ENCODE measurements around the gene MIER2. TPM values are rescaled to one million over a fixed set of nuclear protein-coding genes. Genes with fewer than 3 reads are reported as not detected.

MIER2 gene
- total RNA-seq, 2 donors from 2014 or later: 18.2 to 25.0 TPM

- intact Hi-C loops (cut with DNase I): no loop called here
- no peak for ATAC-seq
- no peak for DNase-seq
Measured at GRCh38 chr19:339262-339887, 5.2 kb downstream of the MIER2 start.

GRCh38 chr19:338421-338820 lies 6.2 kb downstream of the MIER2 start:
- intact Hi-C loops (cut with DNase I): no loop called here
- DNase-seq: no peak
- ATAC-seq: no peak

- ATAC-seq (peak; percentile 54 to 92), DNase-seq (no peak)
- intact Hi-C loops (cut with DNase I): no loop called here
Measured at GRCh38 chr19:336067-336614, 8.5 kb downstream of the MIER2 start.

- ATAC-seq (peak in 1 of 2 donors; percentile 27), DNase-seq (no peak)
- intact Hi-C loops (cut with DNase I): no loop called here
Measured at GRCh38 chr19:335486-336066, 9.0 kb downstream of the MIER2 start.

GRCh38 chr19:335072-335471 lies 9.5 kb downstream of the MIER2 start:
- DNase-seq: no peak
- ATAC-seq: peak in 1 of 2 donors; percentile 14
- intact Hi-C loops (cut with DNase I): no loop called here

- ATAC-seq (no peak), DNase-seq (no peak)
- intact Hi-C loops (cut with DNase I): no loop called here
Measured at GRCh38 chr19:334296-335071, 10.1 kb downstream of the MIER2 start.

- DNase-seq: no peak
- no peak for ATAC-seq
- intact Hi-C loops (cut with DNase I): no loop called here
Measured at GRCh38 chr19:330503-330902, 14.1 kb downstream of the MIER2 start.

GRCh38 chr19:329876-330275 lies 14.7 kb downstream of the MIER2 start:
- DNase-seq (no peak), ATAC-seq (no peak)
- intact Hi-C loops (cut with DNase I): no loop called here

GRCh38 chr19:328025-328505 lies 16.5 kb downstream of the MIER2 start:
- DNase-seq (no peak), ATAC-seq (no peak)
- intact Hi-C loops (cut with DNase I): no loop called here

- DNase-seq (no peak), ATAC-seq (no peak)
Measured at GRCh38 chr19:327291-328024, 17.1 kb downstream of the MIER2 start.

GRCh38 chr19:326871-327270 lies 17.7 kb downstream of the MIER2 start:
- no peak for DNase-seq

More at GRCh38 chr19:327291-328024, 17.1 kb downstream of the MIER2 start:
- intact Hi-C loops (cut with DNase I): no loop called here

GRCh38 chr19:325937-326565 lies 18.5 kb downstream of the MIER2 start:
- DNase-seq: no peak
- no peak for ATAC-seq
- intact Hi-C loops (cut with DNase I): no loop called here

More at GRCh38 chr19:326871-327270, 17.7 kb downstream of the MIER2 start:
- intact Hi-C loops (cut with DNase I): no loop called here
- ATAC-seq: no peak

GRCh38 chr19:325173-325936 lies 19.2 kb downstream of the MIER2 start:
- ATAC-seq (peak in 1 of 2 donors; percentile 26), DNase-seq (no peak)
- intact Hi-C loops (cut with DNase I): no loop called here

GRCh38 chr19:324716-325115 lies 19.9 kb downstream of the MIER2 start:
- no peak for ATAC-seq
- no peak for DNase-seq
- intact Hi-C loops (cut with DNase I): no loop called here

GRCh38 chr19:322616-323015 lies 22.0 kb downstream of the MIER2 start:
- ATAC-seq (no peak), DNase-seq (no peak)
- intact Hi-C loops (cut with DNase I): no loop called here

- intact Hi-C loops (cut with DNase I): no loop called here
- no peak for DNase-seq
- ATAC-seq: no peak
Measured at GRCh38 chr19:318509-318774, 26.2 kb downstream of the MIER2 start.

GRCh38 chr19:317710-318508 lies 26.7 kb downstream of the MIER2 start:
- ATAC-seq (no peak), DNase-seq (no peak)
- intact Hi-C loops (cut with DNase I): no loop called here

- ATAC-seq: no peak
- DNase-seq: no peak
- intact Hi-C loops (cut with DNase I): no loop called here
Measured at GRCh38 chr19:315811-316210, 28.8 kb downstream of the MIER2 start.

Measured in left cardiac atrium (tissue), 4 donors.